ENCODE results near the gene ITIH2.
"Not testable (repeated sequence)": the region's sequence is repeated elsewhere in the genome, so short reads cannot be mapped to it uniquely, and the experiment has no call there.

ITIH2 gene

GRCh38 chr10:7718685-7719084 is 15.6 kb downstream of the ITIH2 start:
- DNase-seq (ENCODE audit: low read depth) = no peak

GRCh38 chr10:7720478-7720877 is 17.4 kb downstream of the ITIH2 start:
- no peak for DNase-seq (ENCODE audit: low read depth)
- H3K4me3 ChIP-seq (ENCODE audit: control insufficient read depth, low read depth, low read length) = no peak overlapping the region
- no peak for TF ChIP-seq CTCF (conservative IDR thresholded peaks at IDR 0.05; ENCODE audit: control insufficient read depth, insufficient read depth, low read depth, low read length)

More at GRCh38 chr10:7718685-7719084, 15.6 kb downstream of the ITIH2 start:
- TF ChIP-seq CTCF (conservative IDR thresholded peaks at IDR 0.05; ENCODE audit: control insufficient read depth, insufficient read depth, low read depth, low read length) = no peak
- H3K4me3 ChIP-seq (ENCODE audit: control insufficient read depth, low read depth, low read length) = no peak overlapping the region

GRCh38 chr10:7722927-7723529 is 19.9 kb downstream of the ITIH2 start:
- no peak overlapping the region for H3K4me3 ChIP-seq (ENCODE audit: control insufficient read depth, low read depth, low read length)
- TF ChIP-seq CTCF (conservative IDR thresholded peaks at IDR 0.05; ENCODE audit: control insufficient read depth, insufficient read depth, low read depth, low read length) = no peak

GRCh38 chr10:7734821-7735220 is 31.7 kb downstream of the ITIH2 start:
- no peak overlapping the region for H3K4me3 ChIP-seq (ENCODE audit: control insufficient read depth, low read depth, low read length)
- DNase-seq (ENCODE audit: low read depth) = no peak
- no peak for TF ChIP-seq CTCF (conservative IDR thresholded peaks at IDR 0.05; ENCODE audit: control insufficient read depth, insufficient read depth, low read depth, low read length)

More at GRCh38 chr10:7722927-7723529, 19.9 kb downstream of the ITIH2 start:
- no peak for DNase-seq (ENCODE audit: low read depth)

GRCh38 chr10:7738536-7739407 is 35.7 kb downstream of the ITIH2 start:
- no peak for TF ChIP-seq CTCF (conservative IDR thresholded peaks at IDR 0.05; ENCODE audit: control insufficient read depth, insufficient read depth, low read depth, low read length)

GRCh38 chr10:7744307-7744706 is 41.2 kb downstream of the ITIH2 start:
- H3K4me3 ChIP-seq (ENCODE audit: control insufficient read depth, low read depth, low read length) = no peak overlapping the region
- TF ChIP-seq CTCF (conservative IDR thresholded peaks at IDR 0.05; ENCODE audit: control insufficient read depth, insufficient read depth, low read depth, low read length) = no peak
- DNase-seq (ENCODE audit: low read depth) = no peak

More at GRCh38 chr10:7738536-7739407, 35.7 kb downstream of the ITIH2 start:
- DNase-seq (ENCODE audit: low read depth) = no peak
- no peak overlapping the region for H3K4me3 ChIP-seq (ENCODE audit: control insufficient read depth, low read depth, low read length)

- not testable (repeated sequence) for H3K4me3 ChIP-seq (ENCODE audit: control insufficient read depth, low read depth, low read length)
- peak; percentile 20 for DNase-seq (ENCODE audit: low read depth)
Measured at GRCh38 chr10:7748637-7749036, 45.5 kb downstream of the ITIH2 start.

Data from fibroblast of mammary gland (primary cell).